Measurements from ENCODE around the gene ANKRD40CL. TPM values are rescaled to one million over a fixed set of nuclear protein-coding genes. Genes with fewer than 3 reads are reported as not detected.

ANKRD40CL gene, protein sequence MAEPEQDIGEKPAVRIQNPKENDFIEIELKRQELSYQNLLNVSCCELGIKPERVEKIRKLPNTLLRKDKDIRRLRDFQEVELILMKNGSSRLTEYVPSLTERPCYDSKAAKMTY
- total RNA-seq, result not detected

DNA sequence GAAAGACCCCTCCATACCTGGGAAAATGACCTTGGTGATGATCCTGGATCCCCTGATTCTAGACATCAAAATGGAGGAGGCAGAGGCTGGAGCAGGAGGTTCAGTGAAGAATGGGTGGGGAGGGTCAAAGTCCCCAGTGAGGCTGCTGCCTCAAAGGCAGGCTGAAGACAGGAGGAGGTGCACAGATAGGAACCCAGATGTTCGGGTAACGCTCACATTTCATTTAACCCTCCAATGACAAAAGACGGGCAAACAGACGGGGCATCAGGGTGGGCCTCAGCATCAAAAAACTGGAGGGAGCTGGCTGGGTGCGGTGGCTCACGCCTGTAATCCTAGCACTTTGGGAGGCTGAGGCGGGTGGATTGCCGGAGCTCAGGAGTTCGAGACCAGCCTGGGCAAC lies at the start of gene ANKRD40CL:
Gene ANKRD40CL, minus strand, starts transcription at position 73 of the 400 bp plus-strand sequence. CDS start 605 bp downstream, outside the sequence.

DNA sequence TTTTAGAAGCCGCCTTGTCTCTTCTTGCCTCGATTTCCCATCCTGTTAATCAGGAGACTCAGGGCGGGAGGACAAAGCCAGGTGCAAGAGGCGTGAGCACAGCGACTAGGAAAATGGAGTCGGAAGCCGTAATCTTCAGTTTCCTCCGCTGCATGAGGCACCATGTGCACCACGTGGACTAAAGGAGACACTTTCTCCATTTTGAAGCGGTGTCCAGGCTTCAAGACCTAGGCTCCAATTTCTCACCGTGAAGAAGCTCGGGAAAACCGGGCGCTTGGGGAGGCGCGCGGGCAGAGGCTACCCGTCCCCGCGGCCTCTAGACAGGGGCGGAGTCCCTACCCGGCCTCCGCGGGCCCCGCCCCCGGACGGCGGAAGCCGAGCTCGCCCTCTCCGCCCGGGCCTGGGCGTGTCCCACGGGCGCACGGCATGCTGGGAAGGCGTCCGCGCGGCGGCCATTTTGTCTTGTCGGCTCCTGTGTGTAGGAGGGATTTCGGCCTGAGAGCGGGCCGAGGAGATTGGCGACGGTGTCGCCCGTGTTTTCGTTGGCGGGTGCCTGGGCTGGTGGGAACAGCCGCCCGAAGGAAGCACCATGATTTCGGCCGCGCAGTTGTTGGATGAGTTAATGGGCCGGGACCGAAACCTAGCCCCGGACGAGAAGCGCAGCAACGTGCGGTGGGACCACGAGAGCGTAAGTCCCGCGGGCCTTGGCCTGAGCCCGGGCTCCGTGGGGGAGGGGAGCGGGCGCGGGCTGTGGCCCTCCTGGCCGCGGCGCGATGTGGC lies 48.0 kb downstream of the ANKRD40CL start, which contains the start of gene LUC7L3:
Gene LUC7L3, plus strand, starts transcription at position 460 of the 780 bp plus-strand sequence. Its CDS starts 130 bp downstream, at position 590.

Small RNA genes within 50 kb of the gene (small RNA-seq; reads per million reads assigned to genes)
- 0 reads per million in 2 donors for gene AC005921.1
- gene MIR8059, result 0 reads per million in 2 donors

Other genes with a start within 250 kb of the ANKRD40CL start
- gene EPN3, start 234.8 kb downstream of the ANKRD40CL start, total RNA-seq, result not detected
- gene SPATA20, start 220.3 kb downstream of the ANKRD40CL start, total RNA-seq, result 10 to 100 TPM; 19.0 to 66.1 TPM
- gene CACNA1G, start 206.8 kb downstream of the ANKRD40CL start, total RNA-seq, result under 1 TPM in 1 of 2 donors, not detected in 1; under 0.01 TPM
- under 1 TPM in 1 of 2 donors, not detected in 1; 0.67 TPM for gene ABCC3, start 132.6 kb downstream of the ANKRD40CL start, total RNA-seq
- gene ANKRD40, start 59.6 kb downstream of the ANKRD40CL start, total RNA-seq, result 10 to 100 TPM; 47.1 to 49.3 TPM
- 10 to 100 TPM; 13.7 to 18.9 TPM for gene LUC7L3, start 47.9 kb downstream of the ANKRD40CL start, total RNA-seq
- gene WFIKKN2, start 68.1 kb upstream of the ANKRD40CL start, total RNA-seq, result not detected
- gene TOB1, start 98.8 kb upstream of the ANKRD40CL start, total RNA-seq, result 10 to 100 TPM; 24.0 to 39.9 TPM